HG02763 (cell line): ENCODE results near the gene SOX10.

ENCODE experiments used
- ATAC-seq: cut with Tn5 transposase; IDR thresholded peaks from one replicate; pipeline ENCODE4 v1.9.1; 2021; ENCODE audit warnings: mild to moderate bottlenecking, moderate library complexity; ENCODE audit not compliant: unreplicated experiment

SOX10 gene

DNA sequence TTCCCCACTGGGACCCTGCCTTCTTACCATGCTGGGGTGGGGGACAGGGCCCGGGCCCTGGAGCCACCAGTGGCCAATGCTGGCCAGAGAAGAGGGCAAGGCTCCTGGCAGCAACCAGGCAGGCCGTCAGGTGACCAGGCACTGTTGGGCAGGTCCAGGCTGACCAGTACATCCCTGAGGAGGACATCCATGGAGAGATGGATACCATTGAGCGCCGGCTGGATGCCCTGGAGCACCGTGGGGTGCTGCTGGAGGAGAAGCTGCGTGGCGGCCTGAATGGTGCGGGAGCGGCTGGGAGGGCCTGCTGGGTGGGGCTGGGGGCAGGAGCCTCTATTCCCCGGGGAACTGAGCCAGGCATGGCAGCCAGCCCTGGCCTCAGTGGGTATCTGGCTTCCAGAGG, 52.0 kb downstream of the SOX10 start:
- ATAC-seq = no peak

DNA sequence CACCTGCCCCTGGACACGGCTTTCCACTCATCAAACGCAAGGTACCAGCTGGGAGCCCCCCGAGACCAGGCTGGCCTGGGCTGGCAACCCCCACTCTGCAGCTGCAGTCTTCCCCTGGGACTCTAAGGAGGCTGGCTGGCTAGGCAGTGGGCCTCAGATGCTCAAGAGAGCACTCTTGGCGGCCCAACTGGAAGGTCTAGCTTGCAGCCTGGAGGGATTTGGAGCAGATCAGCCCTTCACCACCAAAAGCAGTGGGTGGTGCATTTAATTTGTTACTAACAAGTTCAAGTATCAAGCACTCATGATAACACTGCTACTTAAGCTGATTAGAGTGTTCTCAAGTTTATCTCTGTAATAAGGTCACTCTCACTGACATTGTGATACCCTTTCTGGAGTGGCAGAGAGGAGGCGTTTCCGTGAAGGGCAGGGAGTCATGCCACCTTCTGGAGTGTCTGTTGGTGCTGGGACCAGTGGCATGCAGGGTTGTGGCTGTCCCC, 52.4 kb downstream of the SOX10 start:
- no peak for ATAC-seq

DNA sequence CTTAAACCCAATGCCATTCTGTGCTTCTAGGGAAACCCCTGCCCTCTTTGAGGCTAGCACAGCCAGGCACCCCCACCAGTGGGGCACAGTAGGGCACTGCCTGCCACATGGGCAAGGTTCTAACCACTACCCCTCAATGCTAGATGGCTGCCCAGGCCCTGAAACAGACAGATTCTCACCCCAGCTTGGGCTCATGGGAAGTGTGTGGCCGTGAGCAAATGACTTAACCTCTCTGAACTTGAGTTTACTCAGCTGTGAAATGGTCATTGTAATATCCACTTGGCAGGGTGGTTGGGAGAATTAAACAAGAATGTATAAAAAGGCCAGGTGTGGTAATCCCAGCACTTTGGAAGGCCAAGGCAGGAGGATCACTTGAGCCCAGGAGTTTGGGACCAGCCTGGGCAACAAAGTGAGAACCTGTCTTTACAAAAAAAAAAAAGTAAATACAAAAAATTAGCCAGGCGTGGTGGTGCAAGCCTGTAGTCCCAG, 53.4 kb downstream of the SOX10 start:
- ATAC-seq = no peak

DNA sequence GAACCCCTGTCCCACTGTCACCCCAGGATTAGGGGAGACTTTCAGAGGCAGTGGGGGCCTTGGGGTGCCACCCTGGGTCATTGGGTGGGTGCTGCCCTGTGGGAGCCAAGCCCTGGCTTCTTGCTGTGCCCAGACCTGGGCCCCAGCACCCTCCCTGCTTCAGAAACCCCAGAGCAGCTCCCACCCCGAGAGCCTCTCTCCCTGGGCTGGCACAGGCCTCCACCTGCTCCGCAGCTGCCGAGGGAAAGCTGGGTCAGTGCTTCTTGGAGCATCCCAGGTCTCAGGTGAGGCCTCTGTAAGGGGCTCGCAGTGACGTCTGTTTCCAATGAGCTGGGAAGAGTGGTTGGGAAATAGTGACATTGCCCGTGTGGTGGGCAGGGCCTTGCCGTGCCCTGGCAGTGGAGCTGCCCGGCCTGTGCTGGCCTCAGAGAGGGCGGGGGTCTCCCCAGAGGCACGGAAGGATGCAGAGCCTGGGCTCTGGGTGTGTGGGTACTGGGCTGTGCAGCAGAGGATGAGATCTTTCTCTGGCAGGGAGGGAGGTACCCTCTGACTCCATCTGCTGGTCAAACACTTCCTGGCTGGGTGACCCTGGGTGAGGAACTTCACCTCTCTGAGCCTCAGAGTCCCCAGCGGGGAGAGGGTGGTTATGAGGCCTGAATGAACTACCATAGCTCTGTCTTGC, 53.9 kb downstream of the SOX10 start:
- ATAC-seq = no peak

DNA sequence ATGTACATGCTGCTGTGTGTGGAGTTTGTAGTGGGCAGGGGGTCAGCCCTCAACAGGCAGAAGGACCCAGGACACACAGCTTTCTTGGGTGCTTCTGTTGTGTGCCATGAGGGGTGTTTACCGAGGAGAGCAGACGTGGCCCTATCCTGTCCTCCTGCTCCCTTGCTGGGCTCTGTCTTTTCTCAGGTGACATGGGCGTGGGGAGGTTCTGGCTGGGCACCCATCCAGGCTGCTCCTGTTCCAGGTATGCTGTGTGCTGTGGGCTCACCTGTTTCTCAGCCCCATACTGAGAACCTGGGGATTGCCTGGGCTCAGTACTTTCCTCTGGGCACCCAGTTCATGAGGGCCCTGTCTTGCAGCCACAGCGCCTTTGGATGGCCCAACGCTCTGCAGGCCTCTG, 55.0 kb downstream of the SOX10 start:
- ATAC-seq = no peak

DNA sequence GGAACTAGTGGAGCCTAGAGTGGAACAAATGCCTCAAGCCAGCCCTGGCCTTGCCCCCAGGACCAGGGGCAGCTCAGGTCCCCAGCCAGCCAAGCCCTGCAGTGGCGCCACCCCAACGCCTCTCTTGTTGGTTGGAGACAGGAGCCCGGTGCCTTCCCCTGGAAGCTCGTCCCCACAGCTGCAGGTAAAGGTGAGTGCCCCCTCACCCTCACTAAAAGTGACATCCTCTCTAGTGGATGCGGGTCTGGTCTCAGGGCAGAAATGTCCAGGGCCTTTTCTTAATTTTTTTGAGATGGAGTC, 56.8 kb downstream of the SOX10 start:
- ATAC-seq = no peak

DNA sequence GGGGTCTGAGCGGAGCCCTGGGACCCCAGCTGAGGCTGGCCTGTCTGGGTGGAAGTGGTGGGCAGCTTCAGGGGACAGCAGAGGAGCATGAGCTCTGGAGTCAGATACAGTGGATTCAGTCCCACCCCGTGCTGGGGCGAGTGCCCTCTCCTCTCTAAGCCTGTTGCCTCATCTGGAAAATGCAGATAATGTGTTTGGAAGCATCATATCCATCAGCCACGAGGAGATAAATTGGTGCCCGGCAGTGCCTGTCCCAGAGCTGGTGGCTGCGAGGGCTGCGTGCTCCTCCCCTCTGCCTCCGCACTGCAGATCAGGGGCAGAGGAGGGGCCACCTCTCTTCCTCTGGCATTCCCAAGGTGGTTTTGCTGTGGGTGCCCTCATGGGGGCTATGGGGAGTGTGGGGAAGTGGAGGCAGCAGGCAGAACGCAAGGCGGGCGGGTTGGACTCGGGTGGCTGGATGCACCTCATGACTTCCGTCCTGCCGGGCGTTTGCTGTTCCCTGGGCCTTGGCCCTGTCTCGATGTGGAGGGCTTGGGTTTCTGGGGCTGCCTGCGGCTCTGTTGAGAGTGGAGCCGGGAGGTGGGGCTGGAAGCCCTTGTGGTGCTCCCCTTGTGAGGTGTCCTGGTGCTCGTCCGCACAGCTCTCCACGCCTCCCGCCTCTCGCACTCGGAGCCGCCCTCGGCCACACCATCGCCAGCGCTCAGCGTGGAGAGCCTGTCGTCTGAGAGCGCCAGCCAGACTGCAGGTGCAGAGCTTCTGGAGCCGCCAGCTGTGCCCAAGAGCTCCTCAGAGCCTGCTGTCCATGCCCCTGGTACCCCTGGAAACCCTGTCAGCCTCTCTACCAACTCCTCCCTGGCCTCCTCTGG, 57.4 kb downstream of the SOX10 start:
- ATAC-seq = no peak

DNA sequence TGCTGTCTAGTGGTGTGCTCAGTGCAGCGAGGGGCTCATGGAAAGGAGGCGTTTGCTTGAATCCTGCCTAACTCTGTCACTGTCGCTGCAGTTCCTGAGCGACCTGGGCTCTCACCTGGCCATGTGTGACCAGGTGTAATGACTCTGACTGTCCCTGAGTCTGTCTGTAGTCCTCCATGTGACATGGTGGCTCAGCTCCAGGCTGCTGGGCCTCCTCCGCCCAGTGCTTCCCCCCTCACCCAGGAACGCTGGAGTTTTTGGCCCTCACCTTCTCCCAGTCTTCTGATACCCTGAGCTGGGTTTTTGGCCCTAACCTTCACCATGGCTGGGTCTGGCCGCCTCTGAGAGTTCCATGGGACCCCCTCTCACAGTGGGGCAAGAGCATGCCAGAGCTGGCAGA, 58.0 kb downstream of the SOX10 start:
- ATAC-seq = no peak

DNA sequence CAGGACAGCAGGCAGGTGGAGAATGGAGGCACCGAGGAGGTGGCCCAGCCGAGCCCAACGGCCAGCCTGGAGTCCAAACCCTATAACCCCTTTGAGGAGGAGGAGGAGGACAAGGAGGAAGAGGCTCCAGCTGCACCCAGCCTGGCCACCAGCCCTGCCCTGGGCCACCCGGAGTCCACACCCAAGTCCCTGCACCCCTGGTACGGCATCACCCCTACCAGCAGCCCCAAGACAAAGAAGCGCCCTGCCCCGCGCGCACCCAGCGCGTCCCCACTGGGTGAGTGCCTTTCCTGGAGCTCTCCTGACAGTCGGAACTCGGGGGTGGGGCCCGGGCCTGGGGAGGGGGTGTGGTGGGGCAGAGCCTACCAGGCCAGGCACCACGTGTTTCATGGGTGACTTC, 58.6 kb downstream of the SOX10 start:
- ATAC-seq = no peak

DNA sequence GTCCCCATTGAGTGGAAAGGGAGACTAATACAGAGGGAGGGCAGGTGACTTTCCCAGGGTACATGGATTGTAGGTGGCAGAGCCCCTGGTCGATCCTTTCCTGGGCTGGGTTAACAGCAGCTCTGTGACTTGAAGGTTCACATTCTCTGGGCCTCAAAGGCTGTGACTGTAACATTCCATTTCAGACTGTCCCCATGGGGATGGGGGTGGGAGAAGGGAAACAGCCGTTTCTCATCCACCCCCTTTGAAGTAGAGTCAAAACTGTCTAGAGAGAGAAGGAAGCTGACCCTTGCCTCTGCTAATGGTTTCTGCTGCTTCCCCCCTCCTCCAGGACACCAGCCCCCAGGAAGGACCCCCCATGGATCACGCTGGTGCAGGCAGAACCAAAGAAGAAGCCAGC, 59.0 kb downstream of the SOX10 start:
- no peak for ATAC-seq

DNA sequence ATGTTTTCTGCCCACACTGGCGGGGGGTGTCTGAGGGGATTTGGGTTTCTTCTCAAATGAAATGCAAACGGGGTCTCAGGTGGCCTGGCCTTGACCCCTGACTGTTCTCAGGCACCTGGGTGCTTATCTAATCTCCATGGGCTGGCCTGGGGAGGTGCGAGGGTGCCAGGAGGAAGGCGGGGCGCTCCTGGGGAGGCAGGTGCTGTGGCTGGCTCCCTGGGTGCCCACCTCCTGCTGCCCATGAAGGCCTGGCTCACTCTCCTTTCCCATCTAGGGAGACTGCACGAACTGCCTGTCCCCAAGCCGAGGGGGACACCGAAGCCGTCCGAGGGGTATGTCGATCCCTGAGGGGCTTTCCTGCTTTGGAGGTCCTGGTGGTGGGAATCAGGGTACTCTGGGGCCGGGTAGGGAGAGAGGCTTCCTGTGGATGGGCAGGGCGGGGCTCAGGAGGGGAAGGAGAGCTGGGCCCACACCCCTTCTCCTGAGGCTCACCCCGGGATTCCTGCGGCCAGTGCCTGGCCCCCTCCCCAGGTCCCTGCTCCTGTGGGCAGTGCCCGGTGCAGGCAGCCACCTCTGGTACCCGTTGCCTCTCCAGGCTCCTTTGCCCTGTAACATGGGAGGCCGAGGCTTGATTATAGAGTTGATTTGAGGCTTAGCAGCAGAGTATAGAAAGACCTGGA, 59.8 kb downstream of the SOX10 start:
- no peak for ATAC-seq

DNA sequence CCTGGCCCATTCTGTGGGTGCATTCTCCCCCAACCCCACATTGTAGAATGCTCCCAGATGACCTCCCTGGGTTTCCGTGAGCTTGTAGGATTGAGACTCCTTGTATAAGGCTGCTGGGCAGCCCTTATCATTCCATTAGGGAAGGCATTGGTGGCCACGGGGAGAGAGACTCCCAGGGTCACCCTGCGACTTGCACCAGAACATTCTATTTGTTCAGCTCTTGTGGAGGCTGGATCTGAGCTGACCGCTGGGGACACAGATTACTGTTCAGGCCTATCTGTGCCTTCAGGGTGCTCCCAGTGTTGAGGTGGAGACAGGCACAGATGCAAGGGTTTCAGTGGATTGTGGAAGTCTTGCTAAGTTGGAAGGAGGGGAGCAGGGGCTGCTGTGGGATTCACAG, 60.4 kb downstream of the SOX10 start:
- no peak for ATAC-seq
